Activated CD4-positive, alpha-beta T cell treated with anti-CD3 and anti-CD28 coated beads, Interleukin-2, Interleukin-4, amounts not matched to agents 100 ng/mL and 50 ng/mL, durations not matched to agents 16 hours and 8 hours (primary cell): ENCODE results near the gene CATSPERB.
A peak's percentile ranks its signal among the peaks of the same experiment; 100 is the strongest.
"Not testable (repeated sequence)": the region's sequence is repeated elsewhere in the genome, so short reads cannot be mapped to it uniquely, and the experiment has no call there.

Experiments
- DNase-seq: peaks from one replicate; pipeline ENCODE4 v3.0.0-alpha.2; 2020; ENCODE audit warnings: low spot score

CATSPERB gene

GRCh38 chr14:91732859-91733477, 1.1 kb upstream of the CATSPERB start:
- no peak for DNase-seq

- no peak for DNase-seq
These were observed 553 bp upstream of the CATSPERB start for GRCh38 chr14:91732439-91732838.

- no peak for DNase-seq
These were observed 868 bp downstream of the CATSPERB start for GRCh38 chr14:91731018-91731417.

- DNase-seq, result no peak
These were observed 2.1 kb downstream of the CATSPERB start for GRCh38 chr14:91729756-91730155.

- no peak for DNase-seq
These were observed 3.2 kb downstream of the CATSPERB start for GRCh38 chr14:91728616-91729183.

GRCh38 chr14:91727121-91727520, 4.8 kb downstream of the CATSPERB start:
- DNase-seq, result no peak

GRCh38 chr14:91723501-91723900, 8.4 kb downstream of the CATSPERB start:
- DNase-seq, result no peak

GRCh38 chr14:91722386-91722785, 9.5 kb downstream of the CATSPERB start:
- no peak for DNase-seq

- no peak for DNase-seq
These were observed 12.0 kb downstream of the CATSPERB start for GRCh38 chr14:91719839-91720238.

- no peak for DNase-seq
These were observed 14.9 kb downstream of the CATSPERB start for GRCh38 chr14:91716999-91717398.

- peak; percentile 30 for DNase-seq
These were observed 17.1 kb downstream of the CATSPERB start for GRCh38 chr14:91714805-91715204.

- DNase-seq, result no peak
These were observed 23.1 kb downstream of the CATSPERB start for GRCh38 chr14:91708795-91709194.

- DNase-seq, result no peak
These were observed 24.9 kb downstream of the CATSPERB start for GRCh38 chr14:91706996-91707395.

GRCh38 chr14:91694643-91695042, 37.2 kb downstream of the CATSPERB start:
- DNase-seq, result no peak

GRCh38 chr14:91693346-91693745, 38.5 kb downstream of the CATSPERB start:
- no peak for DNase-seq

GRCh38 chr14:91692075-91692474, 39.8 kb downstream of the CATSPERB start:
- no peak for DNase-seq

- DNase-seq, result no peak
These were observed 42.3 kb downstream of the CATSPERB start for GRCh38 chr14:91689608-91690007.

GRCh38 chr14:91687436-91687835, 44.5 kb downstream of the CATSPERB start:
- DNase-seq, result not testable (repeated sequence)

- DNase-seq, result no peak
These were observed 46.3 kb downstream of the CATSPERB start for GRCh38 chr14:91685600-91685999.

GRCh38 chr14:91681893-91682563, 49.9 kb downstream of the CATSPERB start:
- peak; percentile 40 for DNase-seq

- peak; percentile 22 for DNase-seq
These were observed 50.8 kb downstream of the CATSPERB start for GRCh38 chr14:91681118-91681517.

GRCh38 chr14:91679273-91679672, 52.6 kb downstream of the CATSPERB start:
- no peak for DNase-seq

- DNase-seq, result not testable (repeated sequence)
These were observed 54.2 kb downstream of the CATSPERB start for GRCh38 chr14:91677687-91678086.

GRCh38 chr14:91674911-91675310, 57.0 kb downstream of the CATSPERB start:
- DNase-seq, result no peak
